SK-N-MC (cell line): ENCODE data around the gene CD302.

ENCODE experiments used
- EZH2 ChIP-seq: fragments of 200-600 bp; sonication (generic); IDR thresholded peaks from one replicate; pipeline ENCODE4 v1.6.1; 2017; ENCODE audit warnings: antibody characterized with exemption
- FOXP2 ChIP-seq: optimal IDR thresholded peaks from 2 replicates; pipeline ENCODE3; 2011; ENCODE audit warnings: mild to moderate bottlenecking, moderate library complexity; ENCODE audit not compliant: insufficient read depth; ENCODE audit errors: extremely low read length, control extremely low read depth
- POLR2AphosphoS5 ChIP-seq: IDR thresholded peaks from 2 replicates; pipeline ENCODE4 v1.6.1; 2012; ENCODE audit warnings: mild to moderate bottlenecking, low read depth, low read length, borderline replicate concordance

DNA sequence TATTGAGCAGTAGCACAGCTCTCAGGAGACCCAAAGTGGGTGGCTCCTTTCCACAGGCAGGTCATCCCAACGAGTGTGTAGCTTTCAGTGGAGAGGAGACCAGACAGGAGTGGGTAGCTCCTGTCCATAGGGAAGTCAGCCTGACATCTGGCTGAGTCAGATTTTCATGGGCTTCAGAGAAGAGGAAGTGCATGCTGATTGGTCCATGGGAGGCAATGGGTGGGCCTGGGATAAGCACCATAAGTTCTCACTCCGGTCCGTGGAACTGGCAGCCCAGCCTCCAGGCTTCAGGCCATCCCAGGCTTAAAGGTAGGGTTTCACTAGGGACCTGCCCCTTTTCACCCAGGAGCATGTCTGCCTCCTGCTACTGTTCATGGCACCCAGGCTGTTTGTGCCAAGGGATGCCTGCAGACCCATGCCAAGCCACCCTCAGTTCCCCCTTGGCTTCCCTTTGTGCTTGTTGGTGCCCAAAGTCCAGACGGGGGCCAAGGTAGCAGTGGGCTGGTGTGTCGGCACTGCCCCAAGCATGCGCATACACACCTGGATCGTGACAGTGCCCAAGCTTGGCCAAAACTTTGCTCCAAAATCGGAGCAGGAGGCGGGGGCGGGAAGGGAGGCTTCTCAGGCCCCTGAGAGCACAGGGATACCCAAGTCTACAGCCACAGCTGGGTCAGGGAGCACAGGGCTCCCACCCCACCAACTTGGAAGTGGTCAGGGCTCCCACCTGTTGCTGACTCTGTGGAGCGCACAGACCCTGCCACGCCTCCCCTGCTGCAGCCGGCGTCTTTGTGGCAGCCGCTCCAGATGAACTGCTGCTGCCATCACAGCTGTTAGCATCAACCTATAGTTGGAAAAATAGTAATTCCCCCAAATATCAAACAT is 59.3 kb downstream of the CD302 start:
- no peak for TF ChIP-seq POLR2AphosphoS5
- TF ChIP-seq EZH2, result no peak
- TF ChIP-seq FOXP2, result no peak
